HEK293T (cell line): ENCODE data around the gene MAMLD1.

Experiments
- BHLHE40 ChIP-seq: fragments of 450-650 bp; IDR thresholded peaks from 2 replicates; pipeline ENCODE4 v1.6.1; 2016; ENCODE audit warnings: mild to moderate bottlenecking, moderate library complexity, borderline replicate concordance
- FOXA1 ChIP-seq: fragments of 450-650 bp; IDR thresholded peaks from 2 replicates; pipeline ENCODE4 v1.6.1; 2016; ENCODE audit warnings: mild to moderate bottlenecking
- FOXK2 ChIP-seq: fragments of 450-650 bp; IDR thresholded peaks from 2 replicates; pipeline ENCODE4 v1.6.1; 2016; ENCODE audit warnings: mild to moderate bottlenecking
- HDGF ChIP-seq: fragments of 450-650 bp; IDR thresholded peaks from 2 replicates; pipeline ENCODE4 v1.6.1; 2017; ENCODE audit warnings: antibody characterized with exemption, borderline replicate concordance
- L3MBTL2 ChIP-seq: fragments of 450-650 bp; conservative IDR thresholded peaks from 2 replicates; pipeline ENCODE4 v1.6.1; 2016; ENCODE audit warnings: mild to moderate bottlenecking
- LEF1 ChIP-seq: fragments of 450-650 bp; IDR thresholded peaks from 2 replicates; pipeline ENCODE4 v1.6.1; 2017; ENCODE audit warnings: mild to moderate bottlenecking, borderline replicate concordance
- NFRKB ChIP-seq: fragments of 450-650 bp; IDR thresholded peaks from 2 replicates; pipeline ENCODE4 v1.6.1; 2016; ENCODE audit warnings: mild to moderate bottlenecking, moderate library complexity
- SP1 ChIP-seq: fragments of 450-650 bp; IDR thresholded peaks from 2 replicates; pipeline ENCODE4 v1.6.1; 2017
- TARDBP ChIP-seq: fragments of 450-650 bp; IDR thresholded peaks from 2 replicates; pipeline ENCODE4 v1.6.1; 2016
- ZNF384 ChIP-seq: fragments of 450-650 bp; IDR thresholded peaks from 2 replicates; pipeline ENCODE4 v1.6.1; 2016

- TF ChIP-seq TARDBP (no peak), FOXA1 (no peak), NFRKB (no peak), FOXK2 (no peak), SP1 (no peak), HDGF (no peak), ZNF384 (no peak), BHLHE40 (no peak), LEF1 (no peak), L3MBTL2 (no peak)
These were observed 124.4 kb downstream of the MAMLD1 start for GRCh38 chrX:150487369-150488094.
